ENCODE data around the gene SPTB. TPM values are rescaled to one million over a fixed set of nuclear protein-coding genes. Genes with fewer than 3 reads are reported as not detected.
A peak's percentile ranks its signal among the peaks of the same experiment; 100 is the strongest.

SPTB gene
- total and polyA plus RNA-seq, 5 experiments from 2014 or later: 0.14 TPM; not detected in 4

DNA sequence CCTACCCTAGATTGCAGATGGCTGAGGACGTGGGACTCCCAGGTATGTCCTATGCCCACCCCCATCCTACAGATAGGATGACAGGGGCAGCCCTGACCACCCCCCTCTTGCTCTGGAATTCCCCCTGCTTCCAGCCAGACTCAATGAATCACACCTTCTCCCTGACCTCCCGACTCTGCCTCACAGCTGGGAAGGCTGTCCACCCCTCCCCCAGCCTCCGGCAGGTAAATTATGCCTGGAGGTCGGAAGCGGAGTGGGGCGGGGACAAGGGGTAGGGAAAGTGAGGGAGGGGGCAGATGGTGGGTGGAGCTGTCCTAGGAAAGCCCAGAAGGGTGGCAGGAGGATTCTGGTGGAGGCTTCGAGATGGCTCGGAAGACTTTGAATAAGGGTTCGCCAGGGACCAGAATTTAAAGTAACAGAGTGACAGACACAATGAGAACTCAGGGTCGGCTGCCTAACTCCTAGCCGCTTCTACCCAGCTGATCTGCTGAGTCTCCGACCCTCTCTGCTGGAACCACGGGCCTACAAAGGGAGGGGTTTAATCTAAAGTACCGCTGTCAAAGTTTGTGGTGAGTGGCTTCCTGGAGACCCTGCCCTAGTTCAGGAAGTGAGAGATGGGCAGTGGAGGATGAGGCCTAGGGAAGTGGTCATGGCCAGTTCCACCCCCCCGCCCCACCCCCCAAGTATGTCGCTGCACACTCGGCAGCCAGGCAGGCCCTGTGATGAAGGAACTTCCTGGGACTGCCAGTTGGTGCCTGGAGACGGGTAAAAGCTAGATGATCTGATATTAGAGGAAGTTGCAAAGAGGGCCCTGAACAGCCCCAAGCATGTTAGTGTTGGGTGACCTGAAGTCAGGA, 171.3 kb downstream of the SPTB start:
- DNase-seq: peak in 1 of 10 donors; percentile 43
- POLR2A ChIA-PET: no interaction called here
- Mint-ChIP-seq H3K4me1 (peaks cover 13 to 78% (median 37%) of the 10 kb centered on the region in 4 donors), H3K27ac (peak overlapping the region in 6 of 10 donors; percentile 53 to 89 (median 72)), H3K9me3 (peaks cover 8 to 12% (median 8%) of the 10 kb centered on the region in 9 donors), H3K27me3 (peaks cover 6 to 48% (median 32%) of the 10 kb centered on the region in 5 donors), H3K36me3 (peaks cover 0 to 10% (median 2%) of the 10 kb centered on the region in 3 donors), H3K4me3 (peak overlapping the region in 9 of 10 donors; percentile 27 to 80 (median 59))
- peak; percentile 39 to 46 for ATAC-seq

GRCh38 chr14:64707661-64708060, 172.0 kb downstream of the SPTB start:
- H3K27ac Mint-ChIP-seq: peak overlapping the region in 2 of 10 donors; percentile 37 to 79
- peak overlapping the region in 4 of 10 donors; percentile 5 to 61 (median 46) for H3K4me3 Mint-ChIP-seq
- peaks cover under 1 to 4% (median 3%) of the 10 kb centered on the region in 9 donors for H3K9me3 Mint-ChIP-seq
- H3K36me3 Mint-ChIP-seq: peaks cover 0 to 3% (median under 1%) of the 10 kb centered on the region in 3 donors
- peaks cover 17 to 79% (median 43%) of the 10 kb centered on the region in 4 donors for H3K4me1 Mint-ChIP-seq
- ATAC-seq: no peak
- H3K27me3 Mint-ChIP-seq: peaks cover 8 to 55% (median 34%) of the 10 kb centered on the region in 5 donors
- no peak for DNase-seq
- POLR2A ChIA-PET: no interaction called here

DNA sequence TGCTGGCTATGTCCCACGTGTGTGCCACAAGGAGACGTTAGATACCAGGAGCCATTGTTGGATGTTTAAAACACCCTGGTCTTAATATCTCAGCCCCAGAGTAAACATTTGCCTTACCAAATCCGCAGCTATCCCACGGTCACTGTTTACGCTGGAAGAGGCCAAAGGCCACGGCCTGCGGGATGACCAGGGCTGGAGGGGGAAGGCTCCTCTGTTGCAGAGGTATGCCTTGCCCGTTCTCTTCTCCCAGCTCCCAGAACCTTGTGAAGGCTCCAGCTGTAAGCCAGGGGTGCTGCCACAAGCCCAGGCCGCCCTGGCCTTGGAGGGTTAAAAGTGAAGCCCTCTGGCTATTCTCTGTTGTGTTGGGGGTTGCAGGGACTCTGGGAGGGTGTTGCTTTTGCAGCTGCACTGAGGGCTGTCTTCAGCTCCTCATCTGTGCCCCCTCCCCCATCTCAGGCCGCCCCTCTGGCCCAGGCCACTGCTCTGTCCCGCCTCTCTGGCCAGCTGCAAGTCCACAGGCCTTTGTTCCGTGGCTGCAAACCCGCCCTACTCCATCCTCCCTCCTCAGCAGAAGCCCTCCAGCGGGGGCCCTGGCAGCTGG, 173.0 kb downstream of the SPTB start:
- no peaks in the 10 kb centered on the region for H3K36me3 Mint-ChIP-seq
- H3K27me3 Mint-ChIP-seq: peaks cover 13 to 63% (median 35%) of the 10 kb centered on the region in 5 donors
- H3K27ac Mint-ChIP-seq: peak overlapping the region in 3 of 10 donors; percentile 15 to 79 (median 58)
- DNase-seq (no peak), ATAC-seq (no peak)
- peaks cover 17 to 77% (median 46%) of the 10 kb centered on the region in 4 donors for H3K4me1 Mint-ChIP-seq
- H3K9me3 Mint-ChIP-seq: no peaks in the 10 kb centered on the region
- H3K4me3 Mint-ChIP-seq: peak overlapping the region in 3 of 10 donors; percentile 58 to 77 (median 61)
- POLR2A ChIA-PET: no interaction called here

- POLR2A ChIA-PET: no interaction called here
- Mint-ChIP-seq H3K27me3 (peaks cover 16 to 68% (median 39%) of the 10 kb centered on the region in 5 donors), H3K36me3 (no peaks in the 10 kb centered on the region), H3K4me1 (peaks cover 17 to 74% (median 46%) of the 10 kb centered on the region in 4 donors), H3K9me3 (no peaks in the 10 kb centered on the region), H3K27ac (peak overlapping the region in 3 of 10 donors; percentile 15 to 79 (median 55)), H3K4me3 (peak overlapping the region in 7 of 10 donors; percentile 60 to 87 (median 71))
- DNase-seq: no peak
- ATAC-seq: no peak
These were observed 173.6 kb downstream of the SPTB start for GRCh38 chr14:64706119-64706592.

- peaks cover 17 to 68% (median 46%) of the 10 kb centered on the region in 4 donors for H3K4me1 Mint-ChIP-seq
These were observed 174.2 kb downstream of the SPTB start for GRCh38 chr14:64705381-64706118.

DNA sequence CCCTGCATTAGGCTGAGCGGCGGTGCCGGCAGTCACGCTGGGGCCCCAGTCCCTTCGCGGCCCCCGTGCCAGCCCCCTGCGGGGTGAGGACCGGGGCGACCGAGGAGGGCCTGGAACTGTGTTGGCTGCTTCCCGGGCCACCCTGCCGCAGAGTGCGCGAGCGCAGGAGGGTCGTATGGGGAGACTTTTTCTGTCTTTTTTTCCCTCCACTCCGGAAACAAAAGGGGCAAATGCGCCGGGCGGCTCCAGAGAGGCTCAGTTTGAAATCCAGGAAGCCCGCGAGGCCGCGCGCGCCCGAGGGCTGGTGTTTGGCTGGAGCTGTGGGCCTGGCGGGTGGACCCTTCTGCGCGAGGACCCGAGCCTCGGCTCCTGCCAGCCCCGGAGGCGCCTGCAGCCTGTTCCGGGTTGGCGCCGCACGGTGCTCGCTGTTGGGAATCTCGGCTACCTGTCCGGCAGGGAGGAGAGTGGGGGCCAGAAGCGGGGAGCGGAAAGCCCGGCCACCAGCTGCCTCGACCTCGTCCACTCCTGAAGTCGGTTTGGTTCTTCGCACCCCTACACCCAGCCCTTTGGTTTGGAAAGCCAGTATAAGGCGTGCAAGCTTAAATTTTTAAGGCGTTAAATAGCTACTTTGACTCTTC, 174.8 kb downstream of the SPTB start:
- POLR2A ChIA-PET: no interaction called here
- DNase-seq (no peak), ATAC-seq (peak; percentile 22 to 32)
- H3K36me3 Mint-ChIP-seq: peaks cover 0 to 2% (median 0%) of the 10 kb centered on the region in 3 donors
- H3K27ac Mint-ChIP-seq: peak overlapping the region in 3 of 10 donors; percentile 55 to 79 (median 66)
- H3K4me1 Mint-ChIP-seq: peaks cover 17 to 65% (median 44%) of the 10 kb centered on the region in 4 donors
- peaks cover 26 to 81% (median 50%) of the 10 kb centered on the region in 5 donors for H3K27me3 Mint-ChIP-seq
- H3K4me3 Mint-ChIP-seq: peak overlapping the region; percentile 62 to 87 (median 70)
- H3K9me3 Mint-ChIP-seq: no peaks in the 10 kb centered on the region

More at GRCh38 chr14:64705381-64706118, 174.2 kb downstream of the SPTB start:
- Mint-ChIP-seq H3K36me3 (peaks cover 0 to 2% (median 0%) of the 10 kb centered on the region in 3 donors), H3K9me3 (no peaks in the 10 kb centered on the region), H3K27ac (peak overlapping the region in 3 of 10 donors; percentile 55 to 79 (median 66)), H3K4me3 (peak overlapping the region; percentile 62 to 87 (median 70)), H3K27me3 (peaks cover 22 to 74% (median 45%) of the 10 kb centered on the region in 5 donors)
- DNase-seq: no peak
- ATAC-seq: peak in 1 of 2 donors; percentile 22
- POLR2A ChIA-PET: no interaction called here

GRCh38 chr14:64704143-64704742, 175.5 kb downstream of the SPTB start, which contains the start of gene PLEKHG3:
TSS of gene PLEKHG3 (plus strand) at chr14:64704424. CDS start at chr14:64727632, 23,208 bp downstream.
- no peak for DNase-seq
- H3K27ac Mint-ChIP-seq: peak within 1 kb of the TSS in 3 of 10 donors; percentile 55 to 79 (median 66)
- peaks cover 0 to 3% (median 0%) of the 10 kb centered on the region in 3 donors for H3K36me3 Mint-ChIP-seq
- ATAC-seq: peak; percentile 24 to 46
- H3K27me3 Mint-ChIP-seq: peaks cover 26 to 77% (median 52%) of the 10 kb centered on the region in 5 donors
- H3K9me3 Mint-ChIP-seq: no peaks in the 10 kb centered on the region
- peaks cover 16 to 61% (median 39%) of the 10 kb centered on the region in 4 donors for H3K4me1 Mint-ChIP-seq
- POLR2A ChIA-PET: no interaction called here
- peak within 1 kb of the TSS; percentile 69 to 87 (median 78) for H3K4me3 Mint-ChIP-seq

GRCh38 chr14:64703395-64704142, 176.1 kb downstream of the SPTB start:
- Mint-ChIP-seq H3K9me3 (no peaks in the 10 kb centered on the region), H3K36me3 (peaks cover 0 to 5% (median 0%) of the 10 kb centered on the region in 3 donors), H3K4me3 (peak overlapping the region; percentile 56 to 81 (median 74)), H3K4me1 (peaks cover 10 to 61% (median 33%) of the 10 kb centered on the region in 4 donors), H3K27me3 (peaks cover 26 to 77% (median 53%) of the 10 kb centered on the region in 5 donors), H3K27ac (peak overlapping the region in 2 of 10 donors; percentile 17 to 65)
- POLR2A ChIA-PET: no interaction called here
- ATAC-seq (peak in 1 of 2 donors; percentile 17), DNase-seq (no peak)

DNA sequence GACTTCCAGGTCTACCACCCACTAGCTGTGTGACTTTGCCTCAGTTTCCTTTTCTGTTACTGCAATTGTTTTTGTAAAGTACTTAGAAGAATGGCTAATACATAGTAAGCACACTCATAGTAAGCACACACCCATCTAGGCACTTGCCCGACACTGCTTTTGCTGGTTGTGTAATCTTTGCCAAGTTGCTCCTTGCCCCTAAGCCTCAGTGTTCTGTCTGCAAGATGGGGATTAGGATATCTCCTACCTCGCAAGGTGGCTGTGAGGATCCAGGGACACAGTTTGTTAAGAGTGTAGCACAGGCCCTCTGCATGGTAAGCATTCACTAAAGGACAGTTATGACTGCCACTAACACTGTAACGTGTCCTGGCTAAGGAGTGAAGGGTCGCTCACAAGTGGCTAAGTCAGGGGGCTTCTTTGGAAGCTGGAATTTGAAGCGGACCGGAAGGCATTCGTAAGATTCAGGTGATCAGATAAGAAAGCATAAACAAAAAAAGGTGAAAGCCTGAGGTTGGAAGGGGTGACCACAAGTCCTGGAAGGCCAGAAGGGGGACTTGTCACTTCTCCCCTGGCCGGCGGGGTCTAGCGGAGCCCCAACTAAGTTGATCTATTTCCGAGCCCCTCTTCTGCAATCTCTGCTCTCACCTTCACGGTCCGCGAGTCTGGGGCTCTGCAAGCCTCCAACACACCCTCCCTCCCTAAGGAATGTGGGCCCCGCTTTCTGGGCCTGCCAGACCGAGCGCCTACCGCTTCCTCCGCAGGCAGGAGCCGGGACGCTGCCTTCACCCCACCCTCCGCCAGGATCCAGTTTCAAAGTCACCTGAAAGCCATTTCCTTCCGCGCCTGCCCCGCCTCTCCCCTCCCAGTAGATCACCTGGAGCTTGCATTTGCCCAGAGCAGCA, 177.0 kb downstream of the SPTB start:
- Mint-ChIP-seq H3K9me3 (no peaks in the 10 kb centered on the region), H3K27me3 (peaks cover 26 to 83% (median 55%) of the 10 kb centered on the region in 5 donors), H3K4me3 (peak overlapping the region; percentile 56 to 81 (median 74)), H3K36me3 (peaks cover 0 to 5% (median 0%) of the 10 kb centered on the region in 3 donors), H3K4me1 (peaks cover 9 to 56% (median 24%) of the 10 kb centered on the region in 4 donors), H3K27ac (peak overlapping the region in 1 of 10 donors; percentile 20)
- no peak for DNase-seq
- peak; percentile 23 to 44 for ATAC-seq
- POLR2A ChIA-PET: no interaction called here

GRCh38 chr14:64701660-64702059, 178.0 kb downstream of the SPTB start:
- ATAC-seq (no peak), DNase-seq (no peak)
- Mint-ChIP-seq H3K27me3 (peaks cover 28 to 80% (median 55%) of the 10 kb centered on the region in 5 donors), H3K36me3 (peaks cover 0 to 5% (median 0%) of the 10 kb centered on the region in 3 donors), H3K4me3 (no peak overlapping the region), H3K9me3 (no peaks in the 10 kb centered on the region), H3K4me1 (peaks cover 7 to 52% (median 20%) of the 10 kb centered on the region in 4 donors), H3K27ac (no peak overlapping the region)
- POLR2A ChIA-PET: no interaction called here

All from naive thymus-derived CD8-positive, alpha-beta T cell (primary cell).